GM23338 (cell line): Measurements from ENCODE around the gene TRIP4. TPM values are rescaled to one million over a fixed set of nuclear protein-coding genes. Genes with fewer than 3 reads are reported as not detected.

ENCODE experiments used
- ATAC-seq: fragments of 200-7000 bp; cut with Tn5 transposase; 3 replicates; pipeline ENCODE4 v1.9.1; 2020
- DNase-seq: peaks from one replicate; pipeline ENCODE4 v3.0.0-alpha.2; 2015; ENCODE audit warnings: low spot score
- H2AFZ ChIP-seq: fragments of 200-600 bp; sonication (generic); 2 replicates; pipeline ENCODE4 v1.8.0; 2016; ENCODE audit warnings: antibody characterized with exemption, mild to moderate bottlenecking, moderate library complexity
- H3F3A ChIP-seq: fragments of 200-600 bp; sonication (generic); replicated peaks from 2 replicates; pipeline ENCODE4 v1.8.0; 2017; ENCODE audit warnings: antibody characterized with exemption, mixed run types, low read depth
- H3K27ac ChIP-seq: fragments of 200-600 bp; sonication (generic); 2 replicates; pipeline ENCODE4 v1.6.1; 2016; ENCODE audit warnings: low read depth
- H3K27me3 ChIP-seq: fragments of 200-600 bp; sonication (generic); 2 replicates; pipeline ENCODE4 v1.8.0; 2016; ENCODE audit warnings: mild to moderate bottlenecking, mixed run types, moderate library complexity; ENCODE audit not compliant: insufficient read depth
- H3K36me3 ChIP-seq: fragments of 200-600 bp; sonication (generic); 2 replicates; pipeline ENCODE4 v1.8.0; 2016; ENCODE audit warnings: mild to moderate bottlenecking; ENCODE audit not compliant: insufficient read depth
- H3K4me1 ChIP-seq: fragments of 200-600 bp; sonication (generic); 2 replicates; pipeline ENCODE4 v1.8.0; 2016; ENCODE audit warnings: mild to moderate bottlenecking, moderate library complexity; ENCODE audit not compliant: insufficient read depth
- H3K4me2 ChIP-seq: fragments of 200-600 bp; sonication (generic); 2 replicates; pipeline ENCODE4 v1.7.1; 2017; ENCODE audit warnings: mixed run types
- H3K4me3 ChIP-seq: fragments of 200-600 bp; sonication (generic); 2 replicates; pipeline ENCODE4 v1.6.1; 2016; ENCODE audit warnings: mixed run types
- H3K79me2 ChIP-seq: fragments of 200-600 bp; sonication (generic); replicated peaks from 2 replicates; pipeline ENCODE4 v1.8.0; 2017; ENCODE audit warnings: mild to moderate bottlenecking; ENCODE audit not compliant: insufficient read depth
- H3K9me2 ChIP-seq: fragments of 200-600 bp; sonication (generic); 2 replicates; pipeline ENCODE4 v1.8.0; 2017; ENCODE audit not compliant: insufficient read depth
- H4K20me1 ChIP-seq: fragments of 200-600 bp; sonication (generic); replicated peaks from 2 replicates; pipeline ENCODE4 v1.8.0; 2017; ENCODE audit warnings: mild to moderate bottlenecking; ENCODE audit not compliant: insufficient read depth
- H3K27ac Mint-ChIP-seq: 2 replicates; pipeline ENCODE4 v1.8.0; 2020; ENCODE audit warnings: inconsistent platforms, mild to moderate bottlenecking, moderate library complexity, mixed read lengths
- H3K27me3 Mint-ChIP-seq: 3 replicates; pipeline ENCODE4 v1.8.0; 2022; ENCODE audit warnings: low read depth, mild to moderate bottlenecking, moderate library complexity, mixed read lengths, inconsistent platforms; ENCODE audit not compliant: insufficient read depth, poor library complexity
- H3K36me3 Mint-ChIP-seq: 3 replicates; pipeline ENCODE4 v1.8.0; 2021; ENCODE audit warnings: low read depth, mild to moderate bottlenecking, inconsistent platforms, moderate library complexity, mixed read lengths
- H3K4me1 Mint-ChIP-seq: 3 replicates; pipeline ENCODE4 v1.8.0; 2020; ENCODE audit warnings: mild to moderate bottlenecking, inconsistent platforms, mixed read lengths
- H3K4me3 Mint-ChIP-seq: 3 replicates; pipeline ENCODE4 v1.8.0; 2021; ENCODE audit warnings: moderate library complexity, mild to moderate bottlenecking, inconsistent platforms, mixed read lengths
- H3K9me3 Mint-ChIP-seq: 3 replicates; pipeline ENCODE4 v1.8.0; 2020; ENCODE audit warnings: moderate library complexity, mild to moderate bottlenecking, inconsistent platforms, mixed read lengths
- CREB1 ChIP-seq: fragments of 250-450 bp; sonication (Bioruptor Pico); IDR thresholded peaks from 2 replicates; pipeline ENCODE4 v1.5.0; 2020; ENCODE audit warnings: low read depth, mild to moderate bottlenecking, moderate library complexity
- CTCF ChIP-seq, 2 experiments: fragments of 200-600 bp in 1 of 2; sonication (generic) in 1 of 2; conservative IDR thresholded peaks; 2 replicates each; pipeline versions ENCODE4 v1.5.1 to v1.6.1; 2016 to 2017; ENCODE audit warnings: antibody characterized with exemption in 2 of 2, low read depth in 2 of 2, mild to moderate bottlenecking in 2 of 2, moderate library complexity in 1 of 2
- ETS1 ChIP-seq: IDR thresholded peaks from 2 replicates; pipeline ENCODE4 v1.6.1; 2016; ENCODE audit warnings: antibody characterized with exemption
- EZH2 ChIP-seq: fragments of 200-600 bp; sonication (generic); IDR thresholded peaks from one replicate; pipeline ENCODE4 v1.8.0; 2017; ENCODE audit warnings: antibody characterized with exemption, mild to moderate bottlenecking, low read depth; ENCODE audit not compliant: unreplicated experiment
- JUNB ChIP-seq: IDR thresholded peaks from one replicate; pipeline ENCODE4 v1.6.1; 2016; ENCODE audit warnings: antibody characterized with exemption; ENCODE audit not compliant: unreplicated experiment
- POLR2AphosphoS5 ChIP-seq: IDR thresholded peaks from 2 replicates; pipeline ENCODE4 v1.6.1; 2016; ENCODE audit warnings: antibody characterized with exemption, low read depth
- REST ChIP-seq: IDR thresholded peaks from one replicate; pipeline ENCODE4 v1.6.1; 2018; ENCODE audit warnings: antibody characterized with exemption; ENCODE audit not compliant: unreplicated experiment
- STAT1 ChIP-seq: IDR thresholded peaks from one replicate; pipeline ENCODE4 v1.6.1; 2016; ENCODE audit warnings: antibody characterized with exemption; ENCODE audit not compliant: unreplicated experiment
- ZNF114 ChIP-seq: fragments of 250-450 bp; sonication (Bioruptor Pico); IDR thresholded peaks from 2 replicates; pipeline ENCODE4 v1.5.0; 2020; ENCODE audit warnings: mild to moderate bottlenecking, moderate library complexity
- ZNF331 ChIP-seq: fragments of 250-450 bp; sonication (Bioruptor Pico); IDR thresholded peaks from 2 replicates; pipeline ENCODE4 v1.5.0; 2020; ENCODE audit warnings: low read depth, mild to moderate bottlenecking, moderate library complexity
- polyA plus RNA-seq: library from polyadenylated mRNA; unstranded; fragments of >200 nt; fragmentation: Nextera tagmentation; extraction: Ambion mirVana; gene quantifications from 2 replicates; pipeline ENCODE4 v1.2.1, GENCODE V29; 2016
- total RNA-seq: library from RNA; depleted of rRNA; stranded (reverse); fragments of >200 nt; shearing (Covaris generic); gene quantifications from 2 replicates; pipeline ENCODE4 v1.2.3, GENCODE V29; 2014

TRIP4 gene
- total and polyA plus RNA-seq, 2 experiments from 2014 or later: 10.3 to 16.0 TPM

- no peak overlapping the region for H3K27ac ChIP-seq
- no peaks in the 10 kb centered on the region for H4K20me1 ChIP-seq
- no peaks in the 10 kb centered on the region for H3K9me2 ChIP-seq
- no peaks in the 10 kb centered on the region for H3K9me3 Mint-ChIP-seq
- H2AFZ ChIP-seq: no peak overlapping the region
- H3K4me1 Mint-ChIP-seq: no peaks in the 10 kb centered on the region
- no peak for TF ChIP-seq REST
- no peak for TF ChIP-seq POLR2AphosphoS5
- no peak for TF ChIP-seq ETS1
- TF ChIP-seq ZNF114: no peak
- no peak for TF ChIP-seq CTCF (conservative IDR thresholded peaks at IDR 0.05; ENCODE audit: low read depth in 2 of 2)
- no peak for TF ChIP-seq STAT1
- peaks cover 37% of the 10 kb centered on the region for H3K36me3 Mint-ChIP-seq
- no peak for DNase-seq
- H3F3A ChIP-seq: no peaks in the 10 kb centered on the region
- H3K4me1 ChIP-seq: no peaks in the 10 kb centered on the region
- no peak overlapping the region for H3K4me3 ChIP-seq
- no peak overlapping the region for H3K4me2 ChIP-seq
- no peak overlapping the region for H3K27ac Mint-ChIP-seq
- no peak overlapping the region for H3K4me3 Mint-ChIP-seq
- no peaks in the 10 kb centered on the region for H3K79me2 ChIP-seq
- no peak for ATAC-seq
- H3K27me3 ChIP-seq: no peaks in the 10 kb centered on the region
- peaks cover 15% of the 10 kb centered on the region for H3K36me3 ChIP-seq
- H3K27me3 Mint-ChIP-seq: no peaks in the 10 kb centered on the region
These were observed 12.9 kb downstream of the TRIP4 start for GRCh38 chr15:64400583-64400982.

GRCh38 chr15:64412216-64412615 is 24.6 kb downstream of the TRIP4 start:
- H3K36me3 ChIP-seq: peaks cover 1% of the 10 kb centered on the region; the same call in 1 of the 2 replicates
- Mint-ChIP-seq H3K36me3 (peaks cover 40% of the 10 kb centered on the region; the same call in 2 of the 3 replicates), H3K27ac (no peak overlapping the region), H3K9me3 (no peaks in the 10 kb centered on the region), H3K27me3 (peaks cover 1% of the 10 kb centered on the region), H3K4me1 (no peaks in the 10 kb centered on the region), H3K4me3 (no peak overlapping the region)
- H3K4me2 ChIP-seq: no peak overlapping the region
- ATAC-seq: no peak
- no peaks in the 10 kb centered on the region for H3K27me3 ChIP-seq
- H3K4me1 ChIP-seq: no peaks in the 10 kb centered on the region
- 0 out of 2 replicates have a peak, but pooled peaks cover 3% of the 10 kb centered on the region for H3F3A ChIP-seq
- H3K9me2 ChIP-seq: no peaks in the 10 kb centered on the region
- no peak overlapping the region for H3K4me3 ChIP-seq
- no peak overlapping the region for H2AFZ ChIP-seq
- H3K27ac ChIP-seq: no peak overlapping the region
- DNase-seq: no peak
- no peaks in the 10 kb centered on the region for H3K79me2 ChIP-seq
- peaks cover 5% of the 10 kb centered on the region; the same call in 1 of the 2 replicates for H4K20me1 ChIP-seq
- no peak for TF ChIP-seq REST
- TF ChIP-seq CREB1 (CRISPR knock-in tag): no peak
- no peak for TF ChIP-seq POLR2AphosphoS5
- no peak for TF ChIP-seq CTCF (conservative IDR thresholded peaks at IDR 0.05; ENCODE audit: low read depth in 2 of 2)
- no peak for TF ChIP-seq ZNF331 (CRISPR knock-in tag)
- no peak for TF ChIP-seq STAT1
- no peak for TF ChIP-seq EZH2
- no peak for TF ChIP-seq ZNF114
- TF ChIP-seq ETS1: no peak
- no peak for TF ChIP-seq JUNB
